OCI-LY7 (cell line): ENCODE data around the gene TNC. TPM values are rescaled to one million over a fixed set of nuclear protein-coding genes. Genes with fewer than 3 reads are reported as not detected.

Experiments
- BruUV-seq: library from RNA; stranded (reverse); fragments of 400-500 nt; replicated peaks from 2 replicates; lab custom pipeline; 2021; lab: Mats Ljungman, UMichigan
- CTCF ChIA-PET: fragments of 300-600 bp; sonication (Branson Sonifier 250); formaldehyde crosslinking; loops from one replicate; lab custom pipeline; 2022; ENCODE audit warnings: antibody characterized with exemption; ENCODE audit not compliant: unreplicated experiment; lab: Charles Lee
- POLR2A ChIA-PET: fragments of 300-600 bp; sonication (Branson Sonifier 250); formaldehyde crosslinking; loops from one replicate; lab custom pipeline; 2022; ENCODE audit warnings: antibody characterized with exemption; lab: Charles Lee
- DNase-seq: peaks from one replicate; pipeline ENCODE4 v3.0.0-alpha.2; 2015; ENCODE audit warnings: low spot score
- H2AFZ ChIP-seq: fragments of 200-600 bp; sonication (generic), shearing (Covaris generic); 2 replicates; pipeline ENCODE4 v1.6.1; 2014; ENCODE audit warnings: mild to moderate bottlenecking, antibody characterized with exemption, low read length, moderate library complexity
- H3K27ac ChIP-seq: fragments of 200-600 bp; sonication (generic); 2 replicates; pipeline ENCODE4 v1.5.1; 2014; ENCODE audit warnings: mixed run types, low read depth, mild to moderate bottlenecking, moderate library complexity, low read length, inconsistent platforms; ENCODE audit not compliant: poor library complexity, severe bottlenecking
- H3K36me3 ChIP-seq: fragments of 200-600 bp; sonication (generic); 2 replicates; pipeline ENCODE4 v1.6.1; 2014; ENCODE audit warnings: mild to moderate bottlenecking, antibody characterized with exemption, low read length, moderate library complexity, mixed read lengths; ENCODE audit not compliant: insufficient read depth
- H3K4me1 ChIP-seq: fragments of 200-600 bp; sonication (generic); 2 replicates; pipeline ENCODE4 v1.5.1; 2014; ENCODE audit warnings: mild to moderate bottlenecking, low read length; ENCODE audit not compliant: insufficient read depth, poor library complexity, severe bottlenecking
- H3K4me2 ChIP-seq: fragments of 200-600 bp; sonication (generic); 2 replicates; pipeline ENCODE4 v1.6.1; 2014; ENCODE audit warnings: mild to moderate bottlenecking, low read length
- H3K4me3 ChIP-seq: fragments of 200-600 bp; sonication (generic); 2 replicates; pipeline ENCODE4 v1.5.1; 2014; ENCODE audit warnings: mild to moderate bottlenecking, low read depth, low read length; ENCODE audit not compliant: poor library complexity, severe bottlenecking
- H3K79me2 ChIP-seq: fragments of 200-600 bp; sonication (generic); 2 replicates; pipeline ENCODE4 v1.6.1; 2016; ENCODE audit warnings: low read depth, mild to moderate bottlenecking, low read length, moderate library complexity, mixed read lengths; ENCODE audit not compliant: insufficient read depth
- H3K9me2 ChIP-seq: fragments of 200-600 bp; sonication (generic); 2 replicates; pipeline ENCODE4 v1.6.1; 2016; ENCODE audit warnings: mild to moderate bottlenecking, low read length, mixed read lengths; ENCODE audit not compliant: insufficient read depth
- H3K9me3 ChIP-seq: fragments of 200-600 bp; sonication (generic); 2 replicates; pipeline ENCODE4 v1.6.1; 2014; ENCODE audit warnings: mild to moderate bottlenecking, mixed run types, low read length, mixed read lengths
- H4K20me1 ChIP-seq: fragments of 200-600 bp; sonication (generic); 2 replicates; pipeline ENCODE4 v1.6.1; 2014; ENCODE audit warnings: mild to moderate bottlenecking, antibody characterized with exemption, low read length, moderate library complexity, mixed read lengths; ENCODE audit not compliant: insufficient read depth
- EZH2phosphoT487 ChIP-seq: fragments of 200-600 bp; sonication (generic); IDR thresholded peaks from 2 replicates; pipeline ENCODE4 v1.6.1; 2018; ENCODE audit warnings: low read depth, borderline replicate concordance, mild to moderate bottlenecking, mixed run types, antibody characterized with exemption, low read length, moderate library complexity, mixed read lengths
- intact Hi-C: fragments of 100-400 bp; cut with micrococcal nuclease; formaldehyde crosslinking; loops from one replicate; pipeline ENCODE4 v1.10.0; 2022; ENCODE audit not compliant: unreplicated experiment
- total RNA-seq, 2 experiments: library from RNA; depleted of rRNA in 1 of 2; stranded (reverse); fragments of >200 nt in 1 of 2; shearing (Covaris generic) in 1 of 2; gene quantifications; 2 replicates each; pipeline ENCODE4 v1.2.3, GENCODE V29; 2014 to 2022
- TF ChIP-seq, protein P1 (sequence below): fragments of 200-600 bp; sonication (generic); conservative IDR thresholded peaks from 2 replicates; pipeline ENCODE4 v1.5.1; 2014; ENCODE audit warnings: mild to moderate bottlenecking, antibody characterized with exemption, low read length, moderate library complexity, mixed read lengths

TNC gene
- total RNA-seq, 2 experiments from 2014 or later: not detected

DNA sequence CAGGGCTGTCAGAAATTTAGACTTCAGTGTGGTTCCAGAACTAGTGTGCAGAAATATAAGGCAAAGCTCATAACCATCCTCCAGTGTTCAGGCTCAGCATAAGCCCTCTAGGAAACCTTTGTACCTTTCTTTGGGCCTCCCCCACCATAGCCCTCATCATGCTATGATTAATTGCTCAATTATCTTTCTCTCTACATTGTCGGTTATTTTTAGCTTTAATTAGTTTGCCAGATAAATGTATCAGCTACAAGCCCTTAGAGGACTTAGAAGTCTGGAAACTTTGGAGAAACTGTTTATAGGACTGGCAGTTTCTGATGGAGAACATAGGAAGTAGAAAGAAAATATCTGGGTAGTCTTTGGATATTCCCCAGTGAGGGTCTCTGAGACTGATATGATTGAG lies 43.5 kb upstream of the TNC start:
- Histone ChIP-seq H3K36me3 (no peaks in the 10 kb centered on the region), H3K9me2 (no peaks in the 10 kb centered on the region), H2AFZ (no peak overlapping the region), H3K79me2 (no peaks in the 10 kb centered on the region), H3K9me3 (no peaks in the 10 kb centered on the region), H3K27ac (no peak overlapping the region), H4K20me1 (no peaks in the 10 kb centered on the region), H3K4me2 (no peak overlapping the region), H3K4me1 (no peaks in the 10 kb centered on the region), H3K4me3 (no peak overlapping the region)
- intact Hi-C loops: no loop called here
- ChIA-PET CTCF (no interaction called here), POLR2A (interaction anchor here (0.5 to 0.7 kb wide), 3 partner anchors 78 to 303 kb away, joined by 3 to 4 read pairs (median 3); no protein-coding TSS in a partner anchor)
- no peak for TF ChIP-seq EZH2phosphoT487
- TF ChIP-seq, protein P1, sequence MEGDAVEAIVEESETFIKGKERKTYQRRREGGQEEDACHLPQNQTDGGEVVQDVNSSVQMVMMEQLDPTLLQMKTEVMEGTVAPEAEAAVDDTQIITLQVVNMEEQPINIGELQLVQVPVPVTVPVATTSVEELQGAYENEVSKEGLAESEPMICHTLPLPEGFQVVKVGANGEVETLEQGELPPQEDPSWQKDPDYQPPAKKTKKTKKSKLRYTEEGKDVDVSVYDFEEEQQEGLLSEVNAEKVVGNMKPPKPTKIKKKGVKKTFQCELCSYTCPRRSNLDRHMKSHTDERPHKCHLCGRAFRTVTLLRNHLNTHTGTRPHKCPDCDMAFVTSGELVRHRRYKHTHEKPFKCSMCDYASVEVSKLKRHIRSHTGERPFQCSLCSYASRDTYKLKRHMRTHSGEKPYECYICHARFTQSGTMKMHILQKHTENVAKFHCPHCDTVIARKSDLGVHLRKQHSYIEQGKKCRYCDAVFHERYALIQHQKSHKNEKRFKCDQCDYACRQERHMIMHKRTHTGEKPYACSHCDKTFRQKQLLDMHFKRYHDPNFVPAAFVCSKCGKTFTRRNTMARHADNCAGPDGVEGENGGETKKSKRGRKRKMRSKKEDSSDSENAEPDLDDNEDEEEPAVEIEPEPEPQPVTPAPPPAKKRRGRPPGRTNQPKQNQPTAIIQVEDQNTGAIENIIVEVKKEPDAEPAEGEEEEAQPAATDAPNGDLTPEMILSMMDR: no peak
- no TSS peak for BruUV-seq
- DNase-seq: no peak

GRCh38 chr9:115158661-115159481 lies 40.9 kb upstream of the TNC start:
- H3K4me2 ChIP-seq: no peak overlapping the region
- H3K4me3 ChIP-seq: no peak overlapping the region
- BruUV-seq: no TSS peak
- no peaks in the 10 kb centered on the region for H3K9me2 ChIP-seq
- H2AFZ ChIP-seq: no peak overlapping the region
- no peak for DNase-seq
- ChIA-PET CTCF (no interaction called here), POLR2A (no interaction called here)
- H3K79me2 ChIP-seq: no peaks in the 10 kb centered on the region
- intact Hi-C loops: no loop called here
- H3K36me3 ChIP-seq: no peaks in the 10 kb centered on the region
- H3K9me3 ChIP-seq: no peaks in the 10 kb centered on the region
- no peaks in the 10 kb centered on the region for H4K20me1 ChIP-seq
- no peaks in the 10 kb centered on the region for H3K4me1 ChIP-seq
- TF ChIP-seq, protein P1: no peak
- TF ChIP-seq EZH2phosphoT487: no peak
- no peak overlapping the region for H3K27ac ChIP-seq

- TF ChIP-seq EZH2phosphoT487: no peak
- TF ChIP-seq, protein P1: no peak
- BruUV-seq: no TSS peak
- H3K4me2 ChIP-seq: no peak overlapping the region
Measured at GRCh38 chr9:115157245-115157674, 39.3 kb upstream of the TNC start.

More at GRCh38 chr9:115157245-115157674, 39.3 kb upstream of the TNC start:
- Histone ChIP-seq H4K20me1 (no peaks in the 10 kb centered on the region), H3K27ac (no peak overlapping the region), H2AFZ (no peak overlapping the region), H3K4me3 (no peak overlapping the region), H3K9me3 (no peaks in the 10 kb centered on the region), H3K4me1 (no peaks in the 10 kb centered on the region), H3K9me2 (no peaks in the 10 kb centered on the region), H3K79me2 (no peaks in the 10 kb centered on the region), H3K36me3 (no peaks in the 10 kb centered on the region)
- intact Hi-C loops: no loop called here
- ChIA-PET POLR2A (no interaction called here), CTCF (no interaction called here)
- no peak for DNase-seq
